SK-N-SH treated with all-trans-retinoic acid at 6 μM for 48 hours (cell line): ENCODE measurements around the gene MS4A10.
A peak's percentile ranks its signal among the peaks of the same experiment; 100 is the strongest.

Experiments used
- ATAC-seq: fragments of 200-7000 bp; cut with Tn5 transposase; 3 replicates; pipeline ENCODE4 v1.9.1; 2020; ENCODE audit warnings: mild to moderate bottlenecking, moderate library complexity
- ARNTL ChIP-seq: fragments of 450-650 bp; formaldehyde crosslinking; IDR thresholded peaks from 2 replicates; pipeline ENCODE4 v1.5.0; 2020; ENCODE audit warnings: low read depth, mild to moderate bottlenecking, moderate library complexity, borderline replicate concordance
- BACH2 ChIP-seq: fragments of 250-450 bp; sonication (Bioruptor Pico); IDR thresholded peaks from 2 replicates; pipeline ENCODE4 v1.9.0; 2021; ENCODE audit warnings: mild to moderate bottlenecking, borderline replicate concordance
- CREB5 ChIP-seq: fragments of 250-450 bp; sonication (Bioruptor Pico); IDR thresholded peaks from 2 replicates; pipeline ENCODE4 v1.5.1; 2020; ENCODE audit warnings: low read depth, mild to moderate bottlenecking, moderate library complexity
- CSDC2 ChIP-seq: fragments of 250-450 bp; sonication (Bioruptor Pico); IDR thresholded peaks from 2 replicates; pipeline ENCODE4 v1.5.0; 2020; ENCODE audit warnings: mild to moderate bottlenecking, moderate library complexity
- CSRNP3 ChIP-seq: fragments of 250-450 bp; sonication (Bioruptor Pico); IDR thresholded peaks from 2 replicates; pipeline ENCODE4 v1.5.1; 2021; ENCODE audit warnings: mild to moderate bottlenecking, moderate library complexity
- GLIS3 ChIP-seq: fragments of 250-450 bp; sonication (Bioruptor Pico); IDR thresholded peaks from 2 replicates; pipeline ENCODE4 v1.5.0; 2020; ENCODE audit warnings: mild to moderate bottlenecking, moderate library complexity
- ISL1 ChIP-seq: fragments of 250-450 bp; sonication (Bioruptor Pico); IDR thresholded peaks from 2 replicates; pipeline ENCODE4 v2.1.2; 2022; ENCODE audit warnings: mild to moderate bottlenecking, moderate library complexity
- OSR1 ChIP-seq: fragments of 250-450 bp; sonication (Bioruptor Pico); IDR thresholded peaks from 2 replicates; pipeline ENCODE4 v1.8.0; 2022; ENCODE audit warnings: moderate library complexity, mild to moderate bottlenecking, inconsistent platforms
- PATZ1 ChIP-seq: fragments of 250-450 bp; sonication (Bioruptor Pico); IDR thresholded peaks from 2 replicates; pipeline ENCODE4 v1.8.0; 2020; ENCODE audit warnings: mild to moderate bottlenecking, moderate library complexity, borderline replicate concordance
- POU6F1 ChIP-seq: fragments of 250-450 bp; sonication (Bioruptor Pico); IDR thresholded peaks from 2 replicates; pipeline ENCODE4 v1.8.0; 2021; ENCODE audit warnings: low read depth, mild to moderate bottlenecking, moderate library complexity, borderline replicate concordance
- PPARA ChIP-seq: fragments of 250-450 bp; sonication (Bioruptor Pico); IDR thresholded peaks from 2 replicates; pipeline ENCODE4 v1.5.0; 2020; ENCODE audit warnings: mild to moderate bottlenecking, borderline replicate concordance
- SNAI2 ChIP-seq: fragments of 250-450 bp; sonication (Bioruptor Pico); IDR thresholded peaks from 2 replicates; pipeline ENCODE4 v1.5.0; 2020; ENCODE audit warnings: mild to moderate bottlenecking, moderate library complexity
- TCF4 ChIP-seq: fragments of 250-450 bp; sonication (Bioruptor Pico); IDR thresholded peaks from 2 replicates; pipeline ENCODE4 v1.8.0; 2021; ENCODE audit warnings: mild to moderate bottlenecking, moderate library complexity, borderline replicate concordance
- TOX ChIP-seq: fragments of 250-450 bp; sonication (Bioruptor Pico); IDR thresholded peaks from 2 replicates; pipeline ENCODE4 v1.8.0; 2021; ENCODE audit warnings: mild to moderate bottlenecking, moderate library complexity, borderline replicate concordance
- ZFP3 ChIP-seq: fragments of 250-450 bp; sonication (Bioruptor Pico); IDR thresholded peaks from 2 replicates; pipeline ENCODE4 v1.5.0; 2020; ENCODE audit warnings: mild to moderate bottlenecking, moderate library complexity
- ZFP30 ChIP-seq: fragments of 450-650 bp; formaldehyde crosslinking; IDR thresholded peaks from 2 replicates; pipeline ENCODE4 v1.5.0; 2022; ENCODE audit warnings: mild to moderate bottlenecking, moderate library complexity
- ZNF8 ChIP-seq: fragments of 450-650 bp; formaldehyde crosslinking; IDR thresholded peaks from 2 replicates; pipeline ENCODE4 v1.5.0; 2020; ENCODE audit warnings: mild to moderate bottlenecking, moderate library complexity
- TF ChIP-seq, protein P1 (sequence below): fragments of 250-450 bp; sonication (Bioruptor Pico); IDR thresholded peaks from 2 replicates; pipeline ENCODE4 v1.5.0; 2020; ENCODE audit warnings: mild to moderate bottlenecking, moderate library complexity

Gene MS4A10

GRCh38 chr11:60762851-60763691, 22.1 kb upstream of the MS4A10 start (continued):
- TF ChIP-seq CREB5 (CRISPR knock-in tag) = no peak
- TF ChIP-seq SNAI2 (CRISPR knock-in tag) = no peak
- no peak for TF ChIP-seq BACH2 (CRISPR knock-in tag)
- TF ChIP-seq POU6F1 = no peak
- no peak for TF ChIP-seq ZFP30 (CRISPR knock-in tag)

DNA sequence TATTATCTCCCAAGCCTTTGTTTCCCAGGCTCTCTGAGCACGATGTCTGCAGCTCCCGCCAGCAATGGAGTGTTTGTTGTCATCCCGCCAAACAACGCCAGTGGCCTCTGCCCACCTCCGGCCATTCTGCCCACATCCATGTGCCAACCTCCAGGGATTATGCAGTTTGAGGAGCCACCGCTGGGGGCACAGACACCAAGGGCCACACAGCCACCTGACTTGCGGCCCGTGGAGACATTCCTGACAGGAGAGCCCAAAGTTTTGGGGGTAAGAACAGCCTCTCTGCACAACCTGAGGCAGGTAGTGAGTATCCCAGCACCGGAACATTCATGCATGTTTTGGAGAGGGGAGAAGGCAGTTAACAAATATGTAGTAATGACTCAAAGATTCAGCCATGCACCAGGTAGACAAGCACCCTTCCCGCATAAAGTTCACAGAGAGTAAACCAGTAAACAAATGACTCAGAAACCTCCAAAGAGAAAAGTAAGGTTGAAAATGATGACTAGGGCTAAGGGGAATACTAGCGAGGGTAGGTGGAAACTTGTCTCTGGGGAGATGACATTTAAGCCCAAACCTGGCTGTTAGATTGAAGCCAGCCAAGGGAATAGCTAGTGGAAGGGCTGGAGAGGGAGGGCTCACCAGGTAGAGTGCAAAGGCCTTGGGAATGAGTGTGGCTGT, 21.3 kb upstream of the MS4A10 start:
- ATAC-seq = 0 out of 3 replicates have a peak, but pooled peaks have one; percentile 27
- TF ChIP-seq ZFP3 (CRISPR knock-in tag) (no peak), ISL1 (no peak), PPARA (CRISPR knock-in tag) (no peak), OSR1 (CRISPR knock-in tag) (no peak)
- TF ChIP-seq, protein P1, sequence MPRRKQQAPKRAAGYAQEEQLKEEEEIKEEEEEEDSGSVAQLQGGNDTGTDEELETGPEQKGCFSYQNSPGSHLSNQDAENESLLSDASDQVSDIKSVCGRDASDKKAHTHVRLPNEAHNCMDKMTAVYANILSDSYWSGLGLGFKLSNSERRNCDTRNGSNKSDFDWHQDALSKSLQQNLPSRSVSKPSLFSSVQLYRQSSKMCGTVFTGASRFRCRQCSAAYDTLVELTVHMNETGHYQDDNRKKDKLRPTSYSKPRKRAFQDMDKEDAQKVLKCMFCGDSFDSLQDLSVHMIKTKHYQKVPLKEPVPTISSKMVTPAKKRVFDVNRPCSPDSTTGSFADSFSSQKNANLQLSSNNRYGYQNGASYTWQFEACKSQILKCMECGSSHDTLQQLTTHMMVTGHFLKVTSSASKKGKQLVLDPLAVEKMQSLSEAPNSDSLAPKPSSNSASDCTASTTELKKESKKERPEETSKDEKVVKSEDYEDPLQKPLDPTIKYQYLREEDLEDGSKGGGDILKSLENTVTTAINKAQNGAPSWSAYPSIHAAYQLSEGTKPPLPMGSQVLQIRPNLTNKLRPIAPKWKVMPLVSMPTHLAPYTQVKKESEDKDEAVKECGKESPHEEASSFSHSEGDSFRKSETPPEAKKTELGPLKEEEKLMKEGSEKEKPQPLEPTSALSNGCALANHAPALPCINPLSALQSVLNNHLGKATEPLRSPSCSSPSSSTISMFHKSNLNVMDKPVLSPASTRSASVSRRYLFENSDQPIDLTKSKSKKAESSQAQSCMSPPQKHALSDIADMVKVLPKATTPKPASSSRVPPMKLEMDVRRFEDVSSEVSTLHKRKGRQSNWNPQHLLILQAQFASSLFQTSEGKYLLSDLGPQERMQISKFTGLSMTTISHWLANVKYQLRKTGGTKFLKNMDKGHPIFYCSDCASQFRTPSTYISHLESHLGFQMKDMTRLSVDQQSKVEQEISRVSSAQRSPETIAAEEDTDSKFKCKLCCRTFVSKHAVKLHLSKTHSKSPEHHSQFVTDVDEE (CRISPR knock-in tag) = no peak

GRCh38 chr11:60764879-60765278, 20.3 kb upstream of the MS4A10 start:
- no peak for ATAC-seq
- TF ChIP-seq SNAI2 (CRISPR knock-in tag) (no peak), PATZ1 (no peak), TOX (CRISPR knock-in tag) (no peak), PPARA (CRISPR knock-in tag) (no peak), TCF4 (CRISPR knock-in tag) (no peak), CREB5 (CRISPR knock-in tag) (no peak), BACH2 (CRISPR knock-in tag) (no peak), GLIS3 (CRISPR knock-in tag) (no peak), CSDC2 (CRISPR knock-in tag) (no peak), CSRNP3 (CRISPR knock-in tag) (no peak), POU6F1 (no peak), ZFP3 (CRISPR knock-in tag) (no peak), OSR1 (CRISPR knock-in tag) (no peak), ZFP30 (CRISPR knock-in tag) (no peak), ARNTL (CRISPR knock-in tag) (no peak), ZNF8 (CRISPR knock-in tag) (no peak), ISL1 (no peak)
- TF ChIP-seq, protein P1 (CRISPR knock-in tag) = no peak
